A549 (cell line): ENCODE measurements around the gene GP1BA. TPM values are rescaled to one million over a fixed set of nuclear protein-coding genes. Genes with fewer than 3 reads are reported as not detected.
A peak's percentile ranks its signal among the peaks of the same experiment; 100 is the strongest.

Source experiments
- ATAC-seq, 2 experiments: fragments of 200-7000 bp in 1 of 2; fragments of >200 bp in 1 of 2; cut with Nextera tagmentation in 1 of 2; cut with Tn5 transposase in 1 of 2; 3 replicates each; pipeline versions ENCODE4 v1.8.0 to v1.9.1; 2018 to 2020; ENCODE audit warnings: mild to moderate bottlenecking in 1 of 2, moderate library complexity in 1 of 2
- CTCF ChIA-PET: fragments of 300-600 bp; sonication (Branson Sonifier 250); formaldehyde crosslinking; extraction: SDS; loops from one replicate; lab custom pipeline; 2021; ENCODE audit warnings: antibody characterized with exemption, inconsistent platforms; lab: Yijun Ruan, JAX
- POLR2A ChIA-PET: fragments of 350-600 bp; formaldehyde crosslinking; extraction: SDS; loops from one replicate; lab custom pipeline; 2021; ENCODE audit warnings: antibody characterized with exemption, inconsistent platforms; lab: Yijun Ruan, JAX
- DNase-seq, 2 experiments: peaks; one replicate each; pipeline versions ENCODE4 v3.0.0 to v3.0.0-alpha.2; 2011 to 2016; ENCODE audit warnings: low read depth in 1 of 2, low spot score in 1 of 2
- FAIRE-seq: peaks from 2 replicates; lab custom pipeline; 2011; peaks lifted over from hg19 to GRCh38; lab: Jason Lieb, UNC
- H3K27ac ChIP-seq, 2 experiments: fragments of >200 bp; sonication (Bioruptor Twin); formaldehyde crosslinking; 3 replicates each; pipeline ENCODE4 v1.5.1; 2016 to 2017
- H3K4me1 ChIP-seq: fragments of >200 bp; sonication (Bioruptor Twin); formaldehyde crosslinking; 3 replicates; pipeline ENCODE4 v1.6.1; 2016
- H3K4me2 ChIP-seq: fragments of >200 bp; sonication (Bioruptor Twin); formaldehyde crosslinking; 3 replicates; pipeline ENCODE4 v1.6.1; 2016
- H3K4me3 ChIP-seq: fragments of >200 bp; sonication (Bioruptor Twin); formaldehyde crosslinking; 3 replicates; pipeline ENCODE4 v1.5.1; 2016
- H3K9me3 ChIP-seq: fragments of >200 bp; sonication (Bioruptor Twin); formaldehyde crosslinking; 3 replicates; pipeline ENCODE4 v1.6.1; 2016
- BHLHE40 ChIP-seq: IDR thresholded peaks from 2 replicates; pipeline ENCODE4 v1.6.1; 2012; ENCODE audit warnings: low read depth, low read length, inconsistent platforms
- CBX8 ChIP-seq: fragments of 200-600 bp; sonication (generic); IDR thresholded peaks from 2 replicates; pipeline ENCODE4 v1.6.1; 2016
- CHD4 ChIP-seq: fragments of 200-600 bp; sonication (generic); IDR thresholded peaks from 2 replicates; pipeline ENCODE4 v1.6.1; 2016; ENCODE audit warnings: antibody characterized with exemption, mild to moderate bottlenecking, borderline replicate concordance
- EHF ChIP-seq: fragments of 250-450 bp; sonication (Bioruptor Pico); IDR thresholded peaks from 2 replicates; pipeline ENCODE4 v1.5.0; 2020; ENCODE audit warnings: mild to moderate bottlenecking
- ESRRA ChIP-seq: fragments of 150-350 bp; IDR thresholded peaks from 2 replicates; pipeline ENCODE4 v1.6.1; 2014; ENCODE audit warnings: mild to moderate bottlenecking, low read length, borderline replicate concordance
- FOSB ChIP-seq: fragments of 250-450 bp; sonication (Bioruptor Pico); IDR thresholded peaks from 2 replicates; pipeline ENCODE4 v1.5.0; 2020; ENCODE audit warnings: mild to moderate bottlenecking, moderate library complexity
- HOXA7 ChIP-seq: fragments of 250-450 bp; sonication (Bioruptor Pico); IDR thresholded peaks from 2 replicates; pipeline ENCODE4 v1.5.0; 2020; ENCODE audit warnings: mild to moderate bottlenecking, moderate library complexity
- MAFK ChIP-seq: fragments of 450-650 bp; IDR thresholded peaks from 2 replicates; pipeline ENCODE4 v1.6.1; 2014; ENCODE audit not compliant: partially characterized antibody
- MAZ ChIP-seq: fragments of 150-350 bp; IDR thresholded peaks from 2 replicates; pipeline ENCODE4 v1.6.1; 2014; ENCODE audit warnings: antibody characterized with exemption, low read depth, low read length, borderline replicate concordance
- MYC ChIP-seq: IDR thresholded peaks from 2 replicates; pipeline ENCODE4 v1.6.1; 2012; ENCODE audit warnings: mild to moderate bottlenecking, inconsistent platforms, low read length, improper control_type of control experiment, borderline replicate concordance
- NFE2L2 ChIP-seq: fragments of 150-350 bp; conservative IDR thresholded peaks from 2 replicates; pipeline ENCODE4 v1.6.1; 2014; ENCODE audit warnings: low read length
- RAD21 ChIP-seq, 2 experiments: fragments of >200 bp in 1 of 2; sonication (Bioruptor Twin) in 1 of 2; formaldehyde crosslinking in 1 of 2; IDR thresholded peaks in 1 of 2; conservative IDR thresholded peaks in 1 of 2; 2 replicates in 1 of 2; 3 replicates in 1 of 2; pipeline ENCODE4 v1.6.1; 2012 to 2018; ENCODE audit warnings: inconsistent platforms in 1 of 2
- RCOR1 ChIP-seq: fragments of 150-350 bp; IDR thresholded peaks from 2 replicates; pipeline ENCODE4 v1.6.1; 2014; ENCODE audit warnings: antibody characterized with exemption, low read length, low read depth
- RFX5 ChIP-seq: fragments of 450-650 bp; IDR thresholded peaks from 2 replicates; pipeline ENCODE4 v1.7.1; 2014; ENCODE audit warnings: antibody characterized with exemption, mild to moderate bottlenecking, moderate library complexity
- TP53 ChIP-seq: fragments of 250-450 bp; sonication (Bioruptor Pico); IDR thresholded peaks from 2 replicates; pipeline ENCODE4 v1.5.0; 2021; ENCODE audit warnings: mild to moderate bottlenecking, moderate library complexity
- WGBS: methylation state at CpG from one replicate; pipeline ENCODE4 v1.1.6; 2017; ENCODE audit errors: missing lambda C conversion rate; 5-methylcytosine and 5-hydroxymethylcytosine counted together
- polyA plus RNA-seq, 4 experiments: library from polyadenylated mRNA; depleted of rRNA in 3 of 4; stranded (reverse); fragments of >200 nt; fragmentation: RNase III in 1 of 4; extraction: RNeasy Plus Mini Kit Qiagen cat#74134 plus additional on column Dnase treatment in 1 of 4; gene quantifications; 2 replicates in 3 of 4; 3 replicates in 1 of 4; pipeline ENCODE4 v1.2.3, GENCODE V29; 2011 to 2017
- TF ChIP-seq, protein P1 (sequence below): fragments of 250-450 bp; sonication (Bioruptor Pico); IDR thresholded peaks from 2 replicates; pipeline ENCODE4 v1.5.0; 2021; ENCODE audit warnings: mild to moderate bottlenecking, moderate library complexity, borderline replicate concordance
- TF ChIP-seq, protein P2 (sequence below): IDR thresholded peaks from 2 replicates; pipeline ENCODE4 v1.6.1; 2012
- TF ChIP-seq, protein P3 (sequence below): fragments of >200 bp; sonication (Bioruptor Twin); formaldehyde crosslinking; IDR thresholded peaks from 3 replicates; pipeline ENCODE4 v1.6.1; 2016
- TF ChIP-seq, protein P4 (sequence below): fragments of 450-650 bp; IDR thresholded peaks from 2 replicates; pipeline ENCODE4 v1.6.1; 2014; ENCODE audit warnings: antibody characterized with exemption

The GP1BA gene
- polyA plus RNA-seq, 2 of the 4 experiments (the other 2 are of a cell fraction), result not detected

DNA sequence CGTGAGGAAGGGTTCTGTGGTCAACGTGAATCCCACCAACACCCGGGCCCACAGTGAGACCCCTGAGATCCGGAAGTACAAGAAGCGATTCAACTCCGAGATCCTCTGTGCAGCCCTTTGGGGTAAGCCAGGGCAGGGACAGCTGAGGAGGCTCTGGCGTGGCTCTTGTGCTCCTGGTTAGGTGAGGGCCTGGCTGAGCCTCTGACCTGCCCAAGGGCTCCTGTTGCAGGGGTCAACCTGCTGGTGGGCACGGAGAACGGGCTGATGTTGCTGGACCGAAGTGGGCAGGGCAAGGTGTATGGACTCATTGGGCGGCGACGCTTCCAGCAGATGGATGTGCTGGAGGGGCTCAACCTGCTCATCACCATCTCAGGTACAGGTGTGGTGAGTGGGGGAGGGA lies 37.0 kb upstream of the GP1BA start:
- DNase-seq, result no peak
- CTCF ChIA-PET, result interaction anchor here (0.6 to 1.8 kb wide), 9 partner anchors 8 to 328 kb away, joined by 3 to 9 read pairs (median 5); partner anchors contain the start of genes ARRB2 and CHRNE
- ATAC-seq, result no peak
- H3K27ac ChIP-seq, result no peak overlapping the region
- FAIRE-seq, result no peak
- no peak overlapping the region for H3K4me3 ChIP-seq
- POLR2A ChIA-PET, result no interaction called here
- H3K4me2 ChIP-seq, result no peak overlapping the region
- H3K4me1 ChIP-seq, result no peaks in the 10 kb centered on the region
- no peaks in the 10 kb centered on the region for H3K9me3 ChIP-seq
- WGBS, result 94% methylated on average over 11 of the region's 13 CpGs
- TF ChIP-seq, protein P1, sequence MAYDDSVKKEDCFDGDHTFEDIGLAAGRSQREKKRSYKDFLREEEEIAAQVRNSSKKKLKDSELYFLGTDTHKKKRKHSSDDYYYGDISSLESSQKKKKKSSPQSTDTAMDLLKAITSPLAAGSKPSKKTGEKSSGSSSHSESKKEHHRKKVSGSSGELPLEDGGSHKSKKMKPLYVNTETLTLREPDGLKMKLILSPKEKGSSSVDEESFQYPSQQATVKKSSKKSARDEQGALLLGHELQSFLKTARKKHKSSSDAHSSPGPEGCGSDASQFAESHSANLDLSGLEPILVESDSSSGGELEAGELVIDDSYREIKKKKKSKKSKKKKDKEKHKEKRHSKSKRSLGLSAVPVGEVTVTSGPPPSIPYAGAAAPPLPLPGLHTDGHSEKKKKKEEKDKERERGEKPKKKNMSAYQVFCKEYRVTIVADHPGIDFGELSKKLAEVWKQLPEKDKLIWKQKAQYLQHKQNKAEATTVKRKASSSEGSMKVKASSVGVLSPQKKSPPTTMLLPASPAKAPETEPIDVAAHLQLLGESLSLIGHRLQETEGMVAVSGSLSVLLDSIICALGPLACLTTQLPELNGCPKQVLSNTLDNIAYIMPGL, result no peak
- TF ChIP-seq, protein P2, sequence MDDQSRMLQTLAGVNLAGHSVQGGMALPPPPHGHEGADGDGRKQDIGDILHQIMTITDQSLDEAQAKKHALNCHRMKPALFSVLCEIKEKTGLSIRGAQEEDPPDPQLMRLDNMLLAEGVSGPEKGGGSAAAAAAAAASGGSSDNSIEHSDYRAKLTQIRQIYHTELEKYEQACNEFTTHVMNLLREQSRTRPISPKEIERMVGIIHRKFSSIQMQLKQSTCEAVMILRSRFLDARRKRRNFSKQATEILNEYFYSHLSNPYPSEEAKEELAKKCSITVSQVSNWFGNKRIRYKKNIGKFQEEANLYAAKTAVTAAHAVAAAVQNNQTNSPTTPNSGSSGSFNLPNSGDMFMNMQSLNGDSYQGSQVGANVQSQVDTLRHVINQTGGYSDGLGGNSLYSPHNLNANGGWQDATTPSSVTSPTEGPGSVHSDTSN, result no peak
- TF ChIP-seq BHLHE40, result no peak
- no peak for TF ChIP-seq HOXA7
- no peak for TF ChIP-seq CBX8
- no peak for TF ChIP-seq CHD4
- TF ChIP-seq, protein P3, sequence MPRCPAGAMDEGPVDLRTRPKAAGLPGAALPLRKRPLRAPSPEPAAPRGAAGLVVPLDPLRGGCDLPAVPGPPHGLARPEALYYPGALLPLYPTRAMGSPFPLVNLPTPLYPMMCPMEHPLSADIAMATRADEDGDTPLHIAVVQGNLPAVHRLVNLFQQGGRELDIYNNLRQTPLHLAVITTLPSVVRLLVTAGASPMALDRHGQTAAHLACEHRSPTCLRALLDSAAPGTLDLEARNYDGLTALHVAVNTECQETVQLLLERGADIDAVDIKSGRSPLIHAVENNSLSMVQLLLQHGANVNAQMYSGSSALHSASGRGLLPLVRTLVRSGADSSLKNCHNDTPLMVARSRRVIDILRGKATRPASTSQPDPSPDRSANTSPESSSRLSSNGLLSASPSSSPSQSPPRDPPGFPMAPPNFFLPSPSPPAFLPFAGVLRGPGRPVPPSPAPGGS, result no peak
- no peak for TF ChIP-seq MAFK

DNA sequence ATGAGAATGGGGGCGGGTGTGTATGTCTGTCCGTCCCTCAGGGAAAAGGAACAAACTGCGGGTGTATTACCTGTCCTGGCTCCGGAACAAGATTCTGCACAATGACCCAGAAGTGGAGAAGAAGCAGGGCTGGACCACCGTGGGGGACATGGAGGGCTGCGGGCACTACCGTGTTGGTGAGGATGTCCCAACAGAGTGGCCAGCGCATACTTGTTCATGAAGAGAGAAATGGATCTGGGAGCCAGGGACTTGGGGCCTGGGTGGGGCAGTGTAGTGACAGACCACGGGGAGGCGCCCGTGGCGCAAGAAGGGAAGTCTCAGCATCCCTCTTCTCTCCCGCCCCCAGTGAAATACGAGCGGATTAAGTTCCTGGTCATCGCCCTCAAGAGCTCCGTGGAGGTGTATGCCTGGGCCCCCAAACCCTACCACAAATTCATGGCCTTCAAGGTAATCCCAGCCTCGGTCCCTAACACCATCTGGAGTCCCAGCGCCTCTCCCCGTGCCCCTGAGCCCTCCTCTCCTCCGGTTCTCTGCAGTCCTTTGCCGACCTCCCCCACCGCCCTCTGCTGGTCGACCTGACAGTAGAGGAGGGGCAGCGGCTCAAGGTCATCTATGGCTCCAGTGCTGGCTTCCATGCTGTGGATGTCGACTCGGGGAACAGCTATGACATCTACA lies 36.3 kb upstream of the GP1BA start:
- ChIA-PET POLR2A (no interaction called here), CTCF (interaction anchor here (0.5 to 2.5 kb wide), 14 partner anchors 8 to 329 kb away, joined by 3 to 8 read pairs (median 4); partner anchors contain the start of gene ARRB2)
- H3K9me3 ChIP-seq, result no peaks in the 10 kb centered on the region
- H3K27ac ChIP-seq, result no peak overlapping the region
- 85% methylated on average over 27 of the region's 27 CpGs for WGBS
- no peak overlapping the region for H3K4me2 ChIP-seq
- H3K4me1 ChIP-seq, result no peaks in the 10 kb centered on the region
- FAIRE-seq, result no peak
- DNase-seq, result no peak
- H3K4me3 ChIP-seq, result no peak overlapping the region
- TF ChIP-seq RAD21 (conservative IDR thresholded peaks at IDR 0.05 in 1 of 2, IDR thresholded peaks at IDR 0.05 in 1 of 2), result 0 out of 5 replicates have a peak, but pooled peaks of 1 of the 2 experiments have one; percentile 3
- TF ChIP-seq ESRRA, result peak; percentile 61; the same call in 1 of the 2 replicates
- no peak for TF ChIP-seq NFE2L2
- peak in 1 of 2 experiments; percentile 42; a peak in 3 of 6 replicates for ATAC-seq

DNA sequence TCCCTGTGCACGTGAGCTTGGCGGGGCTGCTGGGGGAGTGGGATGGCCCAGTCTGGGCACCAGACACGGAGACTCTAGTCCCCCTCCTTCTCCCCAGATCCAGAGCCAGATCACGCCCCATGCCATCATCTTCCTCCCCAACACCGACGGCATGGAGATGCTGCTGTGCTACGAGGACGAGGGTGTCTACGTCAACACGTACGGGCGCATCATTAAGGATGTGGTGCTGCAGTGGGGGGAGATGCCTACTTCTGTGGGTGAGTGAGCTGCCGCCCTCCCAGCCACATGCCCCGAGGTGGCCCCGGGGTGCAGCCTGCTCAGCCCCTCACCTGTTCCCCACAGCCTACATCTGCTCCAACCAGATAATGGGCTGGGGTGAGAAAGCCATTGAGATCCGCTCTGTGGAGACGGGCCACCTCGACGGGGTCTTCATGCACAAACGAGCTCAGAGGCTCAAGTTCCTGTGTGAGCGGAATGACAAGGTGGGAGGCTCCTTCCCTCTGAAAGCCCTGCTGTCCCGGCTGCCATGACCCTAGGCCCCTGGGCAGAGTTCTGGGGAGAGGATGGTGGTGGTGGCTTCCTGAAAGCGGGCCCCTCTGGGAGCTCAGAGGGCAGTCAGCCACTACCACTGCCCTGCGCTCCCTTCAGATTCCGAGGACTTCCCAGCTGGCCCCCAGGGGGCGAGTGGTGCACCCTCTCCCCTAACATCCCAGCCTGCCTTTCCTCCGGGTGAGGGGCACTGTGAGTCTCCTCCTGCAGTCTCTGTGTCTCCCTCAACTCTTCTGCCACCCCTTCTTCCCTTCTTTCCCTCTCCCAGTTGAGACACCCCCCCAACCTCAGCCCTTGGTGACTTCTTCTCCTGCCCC lies 35.5 kb upstream of the GP1BA start:
- Histone ChIP-seq H3K4me3 (no peak overlapping the region), H3K9me3 (no peaks in the 10 kb centered on the region), H3K27ac (no peak overlapping the region), H3K4me2 (no peak overlapping the region), H3K4me1 (no peaks in the 10 kb centered on the region)
- ATAC-seq (peak in 1 of 2 experiments; percentile 26; a peak in 3 of 6 replicates), FAIRE-seq (no peak), DNase-seq (no peak)
- POLR2A ChIA-PET, result no interaction called here
- 92% methylated on average over 27 of the region's 27 CpGs for WGBS
- TF ChIP-seq, protein P3, result no peak
- TF ChIP-seq TP53 (CRISPR knock-in tag) (no peak), EHF (CRISPR knock-in tag) (no peak), RFX5 (no peak), RCOR1 (no peak), MAZ (no peak), MYC (no peak), FOSB (CRISPR knock-in tag) (no peak)
- TF ChIP-seq, protein P4, sequence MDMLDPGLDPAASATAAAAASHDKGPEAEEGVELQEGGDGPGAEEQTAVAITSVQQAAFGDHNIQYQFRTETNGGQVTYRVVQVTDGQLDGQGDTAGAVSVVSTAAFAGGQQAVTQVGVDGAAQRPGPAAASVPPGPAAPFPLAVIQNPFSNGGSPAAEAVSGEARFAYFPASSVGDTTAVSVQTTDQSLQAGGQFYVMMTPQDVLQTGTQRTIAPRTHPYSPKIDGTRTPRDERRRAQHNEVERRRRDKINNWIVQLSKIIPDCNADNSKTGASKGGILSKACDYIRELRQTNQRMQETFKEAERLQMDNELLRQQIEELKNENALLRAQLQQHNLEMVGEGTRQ, result no peak
- CTCF ChIA-PET, result interaction anchor here (0.5 to 2.5 kb wide), 15 partner anchors 8 to 330 kb away, joined by 3 to 7 read pairs (median 4); partner anchors contain the start of genes ARRB2, CAMTA2 and MED11
